Measurements from ENCODE around the gene ESRP2.

The ESRP2 gene

DNA sequence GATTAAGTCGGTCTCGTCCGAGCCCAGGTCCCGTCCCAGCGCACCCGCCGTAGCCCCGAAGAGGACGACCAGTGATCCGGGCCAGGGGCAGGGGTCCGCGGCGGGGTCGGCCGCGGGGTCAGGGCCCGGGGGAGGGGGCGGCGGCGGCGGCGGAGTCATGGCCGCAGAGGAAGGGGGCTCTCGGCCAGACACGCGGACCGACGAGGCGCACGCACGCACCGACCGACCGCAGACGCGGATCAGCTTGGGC, at the start of gene ESRP2:
TSS of gene ESRP2 (minus strand) at position 241 of the 250 bp plus-strand sequence. CDS start at position 159, 82 bp downstream.
- no peak for FAIRE-seq

DNA sequence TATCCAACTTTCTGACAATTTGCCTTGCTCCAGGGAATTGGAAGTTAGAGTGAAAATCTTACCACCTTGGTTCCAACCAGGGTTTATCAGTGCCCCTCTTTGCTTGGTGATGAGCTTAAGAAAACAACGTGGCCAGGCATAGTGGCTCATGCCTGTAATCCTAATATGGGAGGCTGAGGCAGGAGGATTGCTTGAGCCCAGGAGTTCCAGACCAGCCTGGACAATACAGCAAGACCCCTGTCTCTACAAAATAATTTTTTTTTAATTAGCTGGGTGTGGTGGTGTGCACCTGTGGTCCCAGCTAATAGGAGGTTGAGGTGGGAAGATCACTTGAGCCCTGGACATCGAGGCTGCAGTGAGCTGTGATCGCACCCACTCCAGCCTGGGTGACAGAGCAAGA, 49.8 kb upstream of the ESRP2 start:
- no peak for FAIRE-seq

DNA sequence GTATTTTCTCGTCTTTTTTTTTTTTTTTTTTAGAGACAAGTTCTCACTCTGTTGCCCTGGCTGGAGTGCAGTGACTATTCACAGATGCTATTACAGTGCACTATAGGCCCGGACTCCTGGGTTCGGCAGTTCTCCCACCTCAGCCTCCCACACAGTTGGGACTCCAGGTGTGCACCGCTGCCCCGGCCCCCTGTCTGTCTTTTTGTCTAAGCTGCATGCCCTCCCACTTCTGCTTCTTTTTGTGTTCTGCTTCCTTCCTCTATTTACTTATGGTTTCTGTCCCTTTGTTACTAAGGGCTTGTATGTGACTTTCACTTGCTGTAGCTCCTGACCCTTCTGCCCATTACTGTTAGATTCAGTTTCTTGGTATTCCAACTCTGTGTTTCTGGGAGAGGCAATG, 48.9 kb upstream of the ESRP2 start:
- no peak for FAIRE-seq

DNA sequence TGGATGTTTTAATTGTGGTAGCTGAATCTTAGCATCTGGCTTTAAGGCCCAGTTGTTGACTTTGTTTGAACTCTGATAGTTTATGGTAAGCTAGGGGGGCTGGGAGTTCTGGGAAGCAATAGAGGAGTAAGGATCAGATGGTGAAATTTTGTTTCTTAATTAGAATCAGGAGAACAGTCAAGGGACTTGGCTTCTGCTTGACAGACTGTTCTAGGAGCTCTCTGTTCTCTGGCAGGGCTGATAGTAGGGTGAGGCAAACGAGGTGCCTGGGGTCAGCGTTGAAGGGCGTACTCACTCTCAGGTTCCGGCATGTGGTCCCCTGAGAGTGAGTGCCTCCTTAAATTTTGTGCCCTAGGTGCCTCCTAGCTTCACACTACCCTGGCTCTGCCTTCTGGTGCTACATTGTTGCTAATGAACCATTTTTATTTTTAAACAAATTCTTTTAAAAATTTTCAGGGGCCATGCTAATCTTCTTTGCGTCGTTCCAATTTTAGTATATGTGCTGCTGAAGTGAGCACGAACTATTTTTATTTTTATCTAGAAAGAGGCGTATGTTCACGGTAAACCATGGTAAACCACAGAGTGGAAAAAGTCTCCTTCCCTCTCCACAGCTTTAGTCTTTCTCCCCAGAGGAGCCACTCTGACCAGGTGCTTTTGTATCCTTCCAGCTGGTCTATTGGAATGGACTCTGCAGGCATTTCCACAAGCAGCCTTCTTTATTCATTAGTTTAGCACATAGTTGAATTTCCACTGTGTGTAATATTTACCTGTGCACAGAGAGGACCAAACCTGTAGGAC, 48.1 kb upstream of the ESRP2 start:
- FAIRE-seq, result no peak

DNA sequence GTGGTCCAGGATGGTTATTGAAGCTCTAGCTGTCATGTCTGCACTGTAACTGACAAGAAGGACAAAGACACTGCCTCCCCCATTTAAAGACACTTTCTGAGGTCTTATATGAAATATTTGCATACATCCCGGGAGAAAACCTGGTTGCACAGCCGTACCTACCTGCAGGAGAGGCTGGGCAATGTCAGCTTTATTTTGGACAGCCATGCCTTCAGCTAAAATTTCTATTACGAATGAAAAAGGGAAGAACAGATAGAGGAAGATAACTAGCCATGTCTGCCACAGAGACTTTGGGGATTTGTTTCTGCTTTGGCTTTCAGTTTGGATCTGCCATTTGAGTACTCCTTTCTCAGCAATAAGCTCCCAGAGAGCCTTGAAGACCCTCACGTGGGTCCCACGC, 47.4 kb upstream of the ESRP2 start:
- FAIRE-seq, result no peak

DNA sequence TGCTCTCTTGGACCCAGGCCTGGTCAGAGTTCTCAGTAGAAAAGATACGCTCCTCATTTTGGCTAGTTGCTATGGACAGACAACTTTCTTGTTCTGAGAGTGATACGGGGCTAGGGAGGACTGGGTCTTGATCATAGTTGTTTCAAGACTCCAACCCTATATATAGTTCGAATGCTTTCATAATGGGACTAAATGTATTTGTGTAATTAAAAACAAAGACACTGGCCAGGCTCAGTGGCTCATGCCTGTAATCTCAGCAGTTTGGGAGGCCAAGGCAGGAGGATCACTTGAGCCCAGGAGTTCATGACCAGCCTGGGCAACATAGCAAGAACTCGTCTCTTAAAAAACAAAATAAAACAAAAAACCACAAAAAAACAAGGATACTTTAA, 46.1 kb upstream of the ESRP2 start:
- no peak for FAIRE-seq

DNA sequence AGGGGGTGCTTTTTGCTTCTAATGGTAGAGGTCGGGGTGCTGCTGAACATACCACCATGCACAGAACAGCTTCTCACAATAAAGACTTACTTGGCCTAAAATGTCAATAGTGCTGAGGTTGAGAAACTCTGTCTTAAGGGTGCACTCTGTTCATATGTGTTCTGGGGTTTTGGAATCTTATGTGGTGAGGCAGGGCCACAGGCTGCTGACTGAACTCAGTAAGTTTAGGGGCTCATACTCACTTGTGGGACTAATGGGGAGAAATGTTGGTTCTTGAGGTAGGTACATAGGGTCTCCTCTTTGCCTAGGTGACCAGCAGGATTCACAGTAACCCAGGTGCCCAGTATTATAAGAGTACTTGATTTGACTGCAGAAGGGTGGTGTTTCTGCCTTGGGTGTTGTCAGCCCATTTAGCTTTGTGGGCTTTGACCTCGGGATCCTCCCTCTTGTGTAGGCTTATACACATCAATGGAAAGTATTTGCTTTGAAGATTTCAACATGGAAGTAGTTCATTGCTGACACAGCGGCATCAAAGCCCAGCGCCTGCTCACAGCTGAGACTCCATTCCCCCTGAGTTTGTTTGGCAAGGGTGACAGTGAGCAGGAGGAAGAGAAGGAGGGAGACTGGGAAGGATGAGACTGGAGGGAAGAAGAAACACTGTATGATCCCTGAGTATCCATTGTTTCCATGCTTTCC, 45.6 kb upstream of the ESRP2 start:
- no peak for FAIRE-seq

DNA sequence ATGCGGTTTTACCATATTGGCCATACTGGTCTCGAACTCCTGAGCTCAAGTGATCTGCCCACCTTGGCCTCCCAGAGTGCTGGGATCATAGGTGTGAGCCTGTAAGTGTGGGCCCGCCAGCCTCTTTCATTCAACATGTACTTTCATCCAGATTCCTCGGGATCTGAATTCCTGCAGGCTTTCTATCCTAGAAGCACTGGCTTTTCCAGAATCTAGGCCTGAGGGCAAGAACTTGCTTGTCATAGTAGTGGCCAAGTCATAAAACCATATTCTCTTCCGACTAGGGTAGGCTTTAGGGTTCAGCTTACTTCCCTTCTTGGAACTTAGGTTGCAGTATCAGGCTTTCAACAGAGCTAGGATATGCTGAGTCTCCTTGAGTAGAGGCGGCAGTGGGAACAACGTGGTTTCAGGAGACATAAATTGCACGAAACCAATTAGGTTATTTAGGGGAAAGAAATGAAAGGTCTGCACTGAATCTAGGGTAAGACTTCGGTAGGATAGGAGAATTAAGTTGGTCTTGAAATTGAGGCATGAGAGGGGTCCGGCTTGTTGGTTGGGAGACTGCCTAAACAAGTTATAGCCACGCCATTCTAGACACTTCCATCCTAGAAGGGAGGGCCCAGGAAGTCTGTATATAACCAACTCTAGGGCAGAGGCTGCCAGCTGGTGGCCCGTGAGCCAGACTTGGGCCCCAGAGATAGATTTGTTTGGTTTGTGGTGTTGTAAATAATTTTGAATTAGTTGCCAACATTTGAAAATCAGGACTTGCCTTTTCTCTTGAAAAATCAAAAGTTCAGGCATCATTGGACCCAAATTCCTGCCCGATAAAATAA, 44.0 kb upstream of the ESRP2 start:
- FAIRE-seq, result no peak

DNA sequence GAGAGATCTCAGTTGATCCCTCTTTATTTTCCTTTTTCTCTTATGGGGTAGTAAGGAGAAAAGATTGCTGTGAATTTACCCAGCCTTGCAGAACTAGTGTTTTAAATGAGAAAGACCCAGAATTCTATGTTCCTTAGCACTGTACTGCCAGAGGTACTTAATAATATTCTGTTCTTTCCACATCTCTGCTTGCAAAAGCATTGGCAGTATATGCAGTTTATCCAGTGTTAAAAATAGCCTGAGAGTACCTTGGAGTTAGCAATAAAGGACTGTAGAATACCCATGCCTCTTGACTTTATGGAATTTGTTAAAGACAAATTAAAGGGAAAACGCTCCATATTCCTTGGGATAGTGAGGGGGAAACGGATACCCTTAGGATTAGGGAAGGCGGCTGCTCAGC, 40.3 kb upstream of the ESRP2 start:
- no peak for FAIRE-seq

DNA sequence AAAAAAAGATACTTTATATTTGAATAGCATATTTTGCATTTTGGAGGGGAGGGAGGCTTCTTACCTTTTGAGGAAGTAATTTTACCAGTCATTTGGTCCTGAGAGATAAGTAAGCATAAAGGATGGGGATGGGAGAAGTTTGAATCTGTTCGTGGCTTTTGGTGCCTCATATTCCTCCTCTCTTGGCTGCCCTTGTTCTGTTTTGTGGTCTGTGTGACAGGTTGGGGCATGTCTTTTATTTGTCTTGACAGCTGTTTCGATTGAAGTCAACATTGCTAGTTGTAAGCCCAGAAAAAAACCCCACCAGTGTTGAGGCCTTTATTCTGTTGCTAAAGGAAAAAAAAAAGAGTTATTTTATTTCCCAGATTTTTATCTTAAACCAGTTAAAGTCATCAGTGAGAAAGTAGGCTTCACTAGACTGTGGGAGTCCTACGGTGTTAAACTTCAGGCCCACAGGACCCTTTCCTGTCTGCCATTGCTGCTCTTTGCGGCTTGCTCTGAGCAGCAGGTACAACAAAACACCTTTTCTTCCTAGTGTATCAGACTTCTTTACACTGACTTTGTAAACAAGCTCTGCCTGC, 39.8 kb upstream of the ESRP2 start:
- no peak for FAIRE-seq

DNA sequence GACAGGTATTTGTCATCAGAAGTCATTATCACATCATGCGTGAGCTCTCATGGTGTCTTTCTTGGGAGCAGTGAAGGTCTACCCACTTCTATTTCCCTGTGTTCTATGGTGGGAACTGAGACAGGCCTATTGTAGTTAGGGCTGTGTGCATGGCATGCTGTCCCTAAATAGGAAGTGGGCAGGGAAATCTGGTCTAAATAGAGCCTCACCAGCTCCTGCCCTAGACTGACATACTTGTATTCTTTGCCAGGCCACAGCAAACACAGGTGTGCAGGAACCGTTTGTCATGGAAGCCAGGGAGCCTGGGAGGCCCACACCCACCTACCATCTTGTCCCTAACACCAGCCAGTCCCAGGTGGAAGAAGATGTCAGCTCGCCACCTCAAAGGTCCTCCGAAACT, 38.5 kb upstream of the ESRP2 start:
- no peak for FAIRE-seq

DNA sequence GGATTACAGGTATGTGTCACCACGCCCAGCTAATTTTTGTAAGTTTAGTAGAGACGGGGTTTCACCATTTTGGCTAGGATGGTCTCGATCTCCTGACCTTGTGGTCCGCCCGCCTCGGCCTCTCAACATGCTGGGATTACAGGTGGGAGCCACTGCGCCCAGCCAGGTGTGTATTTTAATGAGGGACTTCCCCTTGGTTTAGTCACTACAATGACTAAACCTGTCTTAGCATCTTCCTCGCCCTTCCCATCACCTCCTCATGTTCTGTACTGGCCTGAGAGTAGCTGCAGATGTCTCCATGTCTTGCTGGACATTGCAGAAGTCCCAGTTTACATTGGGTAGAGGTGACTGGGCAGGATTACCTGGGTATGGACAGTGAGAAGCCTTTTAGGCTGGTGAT, 38.0 kb upstream of the ESRP2 start:
- no peak for FAIRE-seq

DNA sequence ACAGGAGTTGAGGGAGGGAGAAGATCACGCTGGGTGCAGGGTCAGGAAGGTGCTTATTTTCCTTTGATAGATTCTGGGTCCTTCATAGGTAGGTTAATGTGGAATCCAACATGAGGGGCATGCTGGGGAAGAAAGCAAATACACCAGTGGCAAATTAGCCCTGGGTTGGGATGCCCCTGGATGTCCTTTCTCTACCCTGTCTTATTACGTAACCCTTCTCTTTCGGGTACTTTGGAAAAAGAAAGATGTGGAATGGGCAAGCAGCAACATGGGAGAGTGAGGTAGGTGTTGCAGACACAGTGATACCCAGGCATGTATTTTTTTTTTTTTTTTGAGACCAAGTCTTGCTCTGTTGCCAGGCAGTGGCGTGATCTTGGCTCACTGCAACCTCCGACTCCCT, 37.5 kb upstream of the ESRP2 start:
- no peak for FAIRE-seq

DNA sequence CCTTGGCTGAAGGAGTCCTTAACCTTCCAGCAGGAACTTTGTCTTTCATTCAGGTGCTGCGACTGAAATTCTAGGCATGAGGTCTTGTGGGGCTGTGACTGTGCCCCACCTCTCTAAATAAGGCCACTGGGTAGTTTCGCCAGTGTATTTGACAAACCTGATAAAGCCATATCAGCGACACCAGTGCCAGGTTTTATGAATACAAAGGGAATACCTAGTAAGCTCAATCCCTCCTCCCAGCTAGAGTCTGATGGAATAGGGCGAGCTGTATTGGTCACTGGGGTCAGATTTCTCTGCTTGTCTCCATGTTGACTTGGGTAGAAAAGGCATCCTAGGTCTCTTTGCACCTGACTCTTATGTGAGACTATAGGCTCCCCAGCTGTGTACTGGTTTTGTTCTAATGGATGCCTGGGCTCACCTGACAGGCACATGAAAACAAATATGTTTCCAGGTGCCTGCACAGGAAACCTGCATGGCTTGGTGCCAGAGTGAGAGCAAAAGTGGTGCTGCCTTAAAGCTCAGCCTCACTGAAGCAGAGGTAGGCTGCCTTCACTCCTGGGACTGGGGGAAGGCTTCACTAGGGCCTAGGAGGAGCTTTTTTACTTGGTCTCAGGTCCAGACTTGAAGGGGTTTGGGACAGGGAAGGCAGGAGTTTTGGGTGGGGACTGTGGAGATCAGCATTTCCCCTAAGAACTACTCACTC, 36.7 kb upstream of the ESRP2 start:
- no peak for FAIRE-seq

DNA sequence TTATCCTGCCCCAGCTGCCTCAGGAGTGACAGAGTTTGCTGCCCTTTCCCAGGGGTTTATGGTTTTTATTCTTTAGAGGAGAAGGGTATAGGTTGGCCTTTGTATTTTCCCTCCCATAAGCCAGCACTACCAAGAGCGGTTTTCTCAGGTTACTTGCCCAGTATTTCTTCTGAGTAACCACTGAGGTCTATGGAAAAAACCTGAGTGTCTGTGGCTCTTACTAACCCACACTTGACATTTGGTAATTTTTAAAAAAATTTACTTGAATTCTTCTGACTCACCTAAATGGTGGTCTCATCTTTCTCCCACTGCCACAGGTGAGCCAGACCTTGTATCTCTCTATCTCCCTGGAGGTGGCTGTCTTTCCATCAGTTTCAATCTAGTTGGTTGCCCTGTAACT, 34.4 kb upstream of the ESRP2 start:
- FAIRE-seq, result no peak

DNA sequence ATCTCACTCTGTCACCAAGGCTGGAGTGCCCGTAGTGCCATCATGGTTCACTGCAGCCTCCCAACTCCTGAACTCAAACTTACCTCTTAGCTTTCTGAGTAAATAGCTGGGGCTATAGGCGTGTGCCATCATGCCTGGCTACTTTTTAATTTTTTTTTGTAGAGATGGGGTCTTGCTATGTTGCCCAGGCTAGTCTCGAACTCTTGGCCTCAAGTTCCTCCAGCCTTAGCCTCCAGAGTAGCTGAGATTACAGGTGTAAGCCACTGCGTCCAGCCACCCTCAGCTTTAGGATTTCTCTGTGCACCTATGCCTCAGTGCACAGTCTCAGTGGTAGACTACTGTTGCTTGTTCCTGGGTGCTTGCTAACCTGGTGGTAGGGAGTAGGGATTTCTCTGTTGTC, 33.9 kb upstream of the ESRP2 start:
- FAIRE-seq, result no peak

DNA sequence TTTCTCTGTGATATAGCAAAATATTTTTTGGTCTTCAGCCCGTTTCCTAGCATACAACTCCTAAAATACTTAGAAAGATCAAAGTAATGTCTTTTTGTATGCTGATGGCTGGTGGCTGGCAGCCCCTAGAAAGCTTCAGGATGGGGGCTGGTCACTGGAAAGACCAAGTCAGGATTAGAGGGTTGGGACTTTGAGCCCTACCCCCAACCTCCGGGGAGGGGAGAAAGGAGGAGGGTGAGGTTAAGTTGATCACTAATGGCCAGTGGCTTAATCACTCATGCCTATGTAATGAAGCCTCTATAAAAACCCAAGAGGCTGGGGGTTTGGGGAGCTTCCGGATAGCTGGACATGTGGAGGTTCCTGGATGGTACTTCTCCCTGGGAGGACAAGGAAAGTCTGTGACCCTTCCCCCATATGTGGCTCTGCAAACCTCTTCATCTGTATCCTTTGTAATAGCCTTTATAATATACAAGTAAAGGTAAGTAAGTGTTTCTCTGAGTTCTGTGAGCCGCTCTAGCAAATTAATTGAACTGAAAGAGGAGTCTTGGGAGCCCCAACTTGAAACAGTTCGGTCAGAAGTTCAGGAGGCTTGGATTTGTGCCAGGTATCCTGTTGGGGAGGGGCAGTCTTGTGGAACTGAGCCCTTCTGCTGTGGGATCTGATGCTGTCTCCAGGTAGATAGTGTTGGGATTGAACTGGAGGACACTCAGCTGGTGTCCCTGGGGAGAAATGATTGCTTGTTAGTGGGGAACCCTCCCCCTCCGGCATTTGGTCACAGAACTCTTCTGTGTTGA, 31.9 kb upstream of the ESRP2 start:
- FAIRE-seq, result no peak

DNA sequence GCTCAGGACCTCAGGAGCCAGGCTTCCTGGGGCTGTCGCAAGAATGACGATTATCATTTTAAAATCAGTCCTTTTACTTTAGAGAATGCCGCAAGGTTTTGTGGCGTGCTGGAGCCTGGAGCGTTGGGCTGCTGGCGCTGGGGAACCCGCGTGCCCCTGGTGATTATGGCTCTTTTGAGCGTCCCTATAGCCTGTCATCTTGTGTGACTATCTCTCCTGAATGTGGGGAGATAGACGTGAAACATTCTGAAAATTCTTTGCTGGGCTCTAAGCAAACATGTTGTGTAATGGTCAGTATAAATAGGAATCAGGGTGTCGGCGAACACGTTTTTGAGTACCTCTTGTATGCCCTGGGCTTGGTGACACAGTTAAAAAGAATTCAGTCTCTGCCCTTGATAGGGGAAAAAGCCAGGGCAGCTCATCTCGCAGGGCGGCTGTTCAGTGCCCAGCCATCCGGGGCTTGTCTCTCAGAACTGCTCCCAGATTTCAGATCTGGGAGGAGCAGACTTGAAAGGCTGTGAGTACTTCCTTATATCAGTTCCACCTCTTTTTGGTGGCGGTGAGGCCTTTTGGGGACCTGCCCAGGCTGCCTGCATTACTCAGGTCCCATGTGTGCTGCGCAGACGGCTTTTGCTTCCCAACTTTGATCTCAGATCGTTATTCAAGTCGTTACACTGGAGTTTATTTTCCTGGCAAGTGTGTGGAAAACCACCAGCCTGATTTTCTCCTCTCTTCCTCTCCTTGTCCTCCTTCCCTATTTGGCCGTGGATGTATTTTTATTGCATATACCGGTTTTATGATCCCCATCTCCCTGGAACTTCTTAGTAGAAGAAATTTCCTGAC, 29.4 kb upstream of the ESRP2 start:
- FAIRE-seq, result no peak

DNA sequence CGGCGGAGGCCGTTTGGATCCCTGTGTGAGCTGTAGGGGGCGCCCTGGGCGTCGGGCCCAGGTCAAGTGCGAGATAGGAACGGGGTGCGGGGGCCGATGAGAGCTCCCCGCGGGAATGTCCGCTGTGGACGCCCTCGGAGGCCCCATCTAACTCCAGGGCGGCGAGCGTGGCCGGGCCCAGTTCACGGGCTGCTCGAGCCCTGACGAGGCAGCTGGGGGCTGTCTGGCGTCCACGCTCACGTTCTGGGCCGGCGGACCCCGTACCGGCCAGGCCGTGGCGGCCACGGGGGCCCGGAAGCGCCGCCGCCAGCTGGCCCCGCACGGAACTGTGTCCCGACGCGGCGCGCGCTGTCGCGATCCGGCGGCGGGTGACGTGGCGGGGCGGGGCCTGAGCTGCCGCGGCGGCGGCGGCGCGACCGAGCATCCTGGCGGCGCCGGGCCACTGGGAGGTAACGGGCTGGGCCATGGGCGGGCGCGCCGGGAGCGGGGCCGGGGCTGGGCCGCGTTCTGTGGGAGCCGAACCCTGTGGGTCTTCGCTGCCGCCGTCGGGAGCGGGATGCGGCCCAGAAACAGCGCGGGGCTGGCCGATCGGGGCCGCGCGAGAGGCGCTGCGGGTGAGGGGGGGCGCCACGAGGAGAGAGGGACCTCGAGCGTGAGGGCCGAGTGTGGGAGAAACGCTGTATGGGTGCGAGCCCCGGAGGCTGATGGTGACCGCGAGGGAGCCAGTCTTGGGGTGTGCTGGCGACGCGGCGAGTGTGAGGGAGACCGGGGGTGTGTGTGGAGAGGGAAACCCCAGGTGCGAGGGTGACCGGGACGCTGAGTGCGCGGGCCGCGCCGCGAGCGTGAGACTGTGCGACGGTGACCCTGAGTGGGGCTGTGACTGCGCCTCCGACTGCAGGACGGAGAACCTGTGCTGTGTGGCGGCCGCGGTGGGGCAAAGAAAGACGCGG, 28.5 kb upstream of the ESRP2 start, which contains the start of gene SLC7A6:
TSS of gene SLC7A6 (plus strand) at position 399 of the 950 bp plus-strand sequence. CDS start 10,201 bp downstream, outside the sequence.
- no peak for FAIRE-seq
